GM11168 (cell line): Measurements from ENCODE around the gene HTATIP2.

Experiments used
- in situ Hi-C: fragments of 300-500 bp; cut with MboI; formaldehyde crosslinking; loops from one replicate; pipeline ENCODE4 v1.12.0; 2022; ENCODE audit warnings: low sequenced_read_pairs; ENCODE audit not compliant: unreplicated experiment

The HTATIP2 gene

DNA sequence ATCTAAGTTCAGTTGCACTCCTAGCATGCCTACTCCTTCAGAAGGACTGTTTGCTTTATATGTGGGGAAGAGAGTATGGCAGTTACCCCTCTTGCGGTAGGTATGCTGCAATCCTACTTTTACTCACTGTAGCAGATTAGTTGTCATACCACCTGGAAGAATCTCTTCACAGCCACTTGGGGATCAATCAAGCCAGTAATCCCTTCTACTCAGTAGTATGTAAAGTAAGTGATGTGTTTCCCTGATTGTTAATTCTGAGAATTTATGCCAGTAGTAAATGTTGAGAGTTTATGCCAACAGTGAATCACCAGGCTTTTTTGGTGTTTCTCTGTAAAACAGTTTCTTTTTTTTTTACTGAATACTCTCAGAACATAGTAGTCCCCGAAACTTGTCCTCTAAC is 58.4 kb downstream of the HTATIP2 start:
- in situ Hi-C loops: no loop called here

DNA sequence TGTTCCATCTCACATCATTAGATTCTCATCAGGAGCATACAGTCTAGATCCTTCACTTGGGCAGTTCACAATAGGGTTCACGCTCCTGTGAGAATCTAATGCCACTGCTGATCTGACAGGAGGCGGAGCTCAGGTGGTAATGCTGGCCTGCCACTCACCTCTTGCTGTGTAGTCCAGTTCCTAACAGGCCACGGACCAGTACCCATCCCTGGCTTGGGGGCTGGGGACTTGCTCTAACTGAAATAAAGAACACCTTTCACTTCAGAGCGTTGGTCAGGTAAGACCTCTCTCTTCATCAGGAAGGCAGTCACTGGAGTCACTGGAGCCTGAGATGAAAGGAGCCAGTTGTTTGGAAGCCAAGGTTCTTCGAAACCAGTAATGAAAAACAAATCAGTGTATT is 65.7 kb downstream of the HTATIP2 start:
- in situ Hi-C loops: no loop called here
